ENCODE results near the gene GPR83.

DNA sequence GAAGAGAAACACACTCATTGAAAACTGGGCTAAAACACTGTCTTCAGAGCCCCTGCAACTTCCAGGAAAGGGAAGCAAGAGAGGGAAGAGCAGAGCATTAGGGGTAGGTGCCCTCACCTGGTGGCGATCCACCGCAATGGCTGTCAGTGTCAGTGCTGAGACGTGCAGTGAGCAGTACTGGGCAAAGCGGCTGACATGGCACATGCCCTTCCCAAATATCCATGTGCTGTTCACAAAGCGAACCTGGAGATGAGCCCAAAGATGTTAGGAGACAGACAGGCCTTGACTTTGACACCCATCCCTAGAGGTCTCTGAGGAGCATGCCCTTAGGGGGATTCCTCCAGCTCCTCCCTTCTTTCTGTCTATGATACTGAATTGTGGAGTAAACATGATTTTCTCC, 4.9 kb downstream of the GPR83 start:
- TF ChIP-seq, protein P1, sequence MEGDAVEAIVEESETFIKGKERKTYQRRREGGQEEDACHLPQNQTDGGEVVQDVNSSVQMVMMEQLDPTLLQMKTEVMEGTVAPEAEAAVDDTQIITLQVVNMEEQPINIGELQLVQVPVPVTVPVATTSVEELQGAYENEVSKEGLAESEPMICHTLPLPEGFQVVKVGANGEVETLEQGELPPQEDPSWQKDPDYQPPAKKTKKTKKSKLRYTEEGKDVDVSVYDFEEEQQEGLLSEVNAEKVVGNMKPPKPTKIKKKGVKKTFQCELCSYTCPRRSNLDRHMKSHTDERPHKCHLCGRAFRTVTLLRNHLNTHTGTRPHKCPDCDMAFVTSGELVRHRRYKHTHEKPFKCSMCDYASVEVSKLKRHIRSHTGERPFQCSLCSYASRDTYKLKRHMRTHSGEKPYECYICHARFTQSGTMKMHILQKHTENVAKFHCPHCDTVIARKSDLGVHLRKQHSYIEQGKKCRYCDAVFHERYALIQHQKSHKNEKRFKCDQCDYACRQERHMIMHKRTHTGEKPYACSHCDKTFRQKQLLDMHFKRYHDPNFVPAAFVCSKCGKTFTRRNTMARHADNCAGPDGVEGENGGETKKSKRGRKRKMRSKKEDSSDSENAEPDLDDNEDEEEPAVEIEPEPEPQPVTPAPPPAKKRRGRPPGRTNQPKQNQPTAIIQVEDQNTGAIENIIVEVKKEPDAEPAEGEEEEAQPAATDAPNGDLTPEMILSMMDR (conservative IDR thresholded peaks at IDR 0.05 in 1 of 2, IDR thresholded peaks at IDR 0.05 in 1 of 2; ENCODE audit: low read depth in 1 of 2, low read length in 2 of 2) = no peak
- no peak for TF ChIP-seq EZH2 (IDR thresholded peaks at IDR 0.05; ENCODE audit: low read length, missing control alignments)

Measured in fibroblast of lung (primary cell).